Psoas muscle (tissue), 8 donors: Measurements from ENCODE around the gene ALDOC. TPM values are rescaled to one million over a fixed set of nuclear protein-coding genes. Genes with fewer than 3 reads are reported as not detected.

Source experiments
- ATAC-seq, 4 donors: fragments of 200-7000 bp; cut with Tn5 transposase; one replicate each; pipeline ENCODE4 v1.9.1; 2020; ENCODE audit warnings: moderate library complexity in 3 of 4, mild to moderate bottlenecking in 2 of 4
- DNase-seq, 2 donors: peaks; one replicate each; pipeline ENCODE4 v3.0.0-alpha.2; 2020
- H3K27ac ChIP-seq: fragments of 200-600 bp; one replicate; pipeline ENCODE4 v1.8.0; 2022
- H3K27me3 ChIP-seq, 3 donors: fragments of 200-600 bp in 1 of 3; one replicate each; pipeline versions ENCODE4 v1.6.1 to v1.8.0; 2013 to 2022; ENCODE audit warnings: low read length in 2 of 3, mild to moderate bottlenecking in 2 of 3, moderate library complexity in 1 of 3; ENCODE audit not compliant: insufficient read depth in 3 of 3
- H3K36me3 ChIP-seq, 2 donors: fragments of 200-600 bp in 1 of 2; one replicate each; pipeline versions ENCODE4 v1.6.1 to v1.8.0; 2013 to 2022; ENCODE audit warnings: low read depth in 1 of 2, mild to moderate bottlenecking in 1 of 2, moderate library complexity in 1 of 2; ENCODE audit not compliant: insufficient read depth in 1 of 2
- H3K4me1 ChIP-seq: fragments of 200-600 bp; one replicate; pipeline ENCODE4 v1.8.0; 2022
- H3K4me3 ChIP-seq: fragments of 200-600 bp; one replicate; pipeline ENCODE4 v1.8.0; 2022; ENCODE audit warnings: mild to moderate bottlenecking
- H3K9me3 ChIP-seq: fragments of 200-600 bp; one replicate; pipeline ENCODE4 v1.8.0; 2022
- CTCF ChIP-seq: fragments of 200-600 bp; IDR thresholded peaks from one replicate; pipeline ENCODE4 v1.8.0; 2022; ENCODE audit warnings: antibody characterized with exemption
- WGBS, 3 donors: extraction: QIAGEN DNeasy Blood & Tissue Kit; methylation state at CpG; one replicate each; pipeline versions ENCODE4 v1.1.6 to v1.1.7; 2013; 5-methylcytosine and 5-hydroxymethylcytosine counted together
- intact Hi-C, 2 donors: fragments of 100-400 bp; cut with DNase I; formaldehyde crosslinking; loops; one replicate each; pipeline versions ENCODE4 v1.11.0 to v1.14.2; 2022
- polyA plus RNA-seq, 3 donors: library from polyadenylated mRNA; stranded (reverse); fragments of 200-250 nt; gene quantifications; one replicate each; pipeline ENCODE4 v1.2.3, GENCODE V29; 2013
- total RNA-seq, 4 donors: library from RNA; stranded (reverse); fragmentation: NEBNext Ultra II Directional in 2 of 4; extraction: Animal tissue kit (Norgen Biotek cat#: 25700) in 2 of 4; gene quantifications; one replicate each; pipeline versions ENCODE4 v1.2.1 to v1.2.4, GENCODE V29; 2021 to 2023
- donor health status: healthy with polysubstance abuse.
- donor health status: DM: no; HTN: no; CAD: no; lungs with moderate emphysema.
- donor health status: Bipolar disorder and iron deficiency.
- donor health status: healthy.
- donor health status: DM: yes; HTN: yes; CAD: no.
- donor health status: DM: no; HTN: no; CAD: no.
- donor health status: DM: no; HTN: no; CAD: no.
- donor health status: DM: yes; HTN: yes; CAD: no.

Gene ALDOC
- total and polyA plus RNA-seq, 7 donors, result 1.2 to 2.9 (median 1.7) TPM

- Histone ChIP-seq H3K27me3 (no peaks in the 10 kb centered on the region), H3K4me1 (no peaks in the 10 kb centered on the region), H3K27ac (no peak overlapping the region), H3K4me3 (no peak overlapping the region), H3K36me3 (peaks cover 0 to 9% of the 10 kb centered on the region in 2 donors), H3K9me3 (no peaks in the 10 kb centered on the region)
- no peak for TF ChIP-seq CTCF
- DNase-seq, result no peak
- 64 to 69% (median 65%) methylated on average over 6 of the region's 6 CpGs for WGBS, 3 donors
- intact Hi-C loops, result no loop called here
- no peak for ATAC-seq
Observed at GRCh38 chr17:28545787-28546415, 30.8 kb downstream of the ALDOC start.

GRCh38 chr17:28545141-28545503 is 31.6 kb downstream of the ALDOC start:
- no peak overlapping the region for H3K4me3 ChIP-seq
- intact Hi-C loops, result no loop called here
- WGBS, 3 donors, result 74 to 80% (median 80%) methylated on average over 2 of the region's 2 CpGs
- H3K9me3 ChIP-seq, result no peaks in the 10 kb centered on the region
- no peak overlapping the region for H3K27ac ChIP-seq
- no peak for TF ChIP-seq CTCF
- no peak for ATAC-seq
- DNase-seq, result no peak
- peaks cover 0 to 9% of the 10 kb centered on the region in 2 donors for H3K36me3 ChIP-seq
- no peaks in the 10 kb centered on the region for H3K4me1 ChIP-seq
- no peaks in the 10 kb centered on the region for H3K27me3 ChIP-seq

GRCh38 chr17:28544402-28545140 is 32.1 kb downstream of the ALDOC start:
- no peak for ATAC-seq
- Histone ChIP-seq H3K36me3 (peaks cover 0 to 9% of the 10 kb centered on the region in 2 donors), H3K27ac (no peak overlapping the region), H3K9me3 (no peaks in the 10 kb centered on the region), H3K4me1 (no peaks in the 10 kb centered on the region), H3K27me3 (no peaks in the 10 kb centered on the region), H3K4me3 (no peak overlapping the region)
- WGBS, 3 donors, result 73 to 78% (median 75%) methylated on average over 4 of the region's 4 CpGs
- no peak for DNase-seq
- no peak for TF ChIP-seq CTCF
- intact Hi-C loops, result no loop called here

- 87 to 92% (median 90%) methylated on average over 4 of the region's 4 CpGs for WGBS, 3 donors
- H3K27me3 ChIP-seq, result no peaks in the 10 kb centered on the region
- no peak overlapping the region for H3K27ac ChIP-seq
- intact Hi-C loops, result no loop called here
- H3K36me3 ChIP-seq, result no peaks in the 10 kb centered on the region
- no peaks in the 10 kb centered on the region for H3K4me1 ChIP-seq
- H3K9me3 ChIP-seq, result no peaks in the 10 kb centered on the region
- no peak for TF ChIP-seq CTCF
- ATAC-seq (no peak), DNase-seq (no peak)
- H3K4me3 ChIP-seq, result no peak overlapping the region
Observed at GRCh38 chr17:28541439-28541838, 35.3 kb downstream of the ALDOC start.
